GM23338 (cell line): ENCODE results near the gene HGFAC. TPM values are rescaled to one million over a fixed set of nuclear protein-coding genes. Genes with fewer than 3 reads are reported as not detected.

Experiments used
- CREB1 ChIP-seq: fragments of 250-450 bp; sonication (Bioruptor Pico); IDR thresholded peaks from 2 replicates; pipeline ENCODE4 v1.5.0; 2020; ENCODE audit warnings: low read depth, mild to moderate bottlenecking, moderate library complexity
- EZH2 ChIP-seq: fragments of 200-600 bp; sonication (generic); IDR thresholded peaks from one replicate; pipeline ENCODE4 v1.8.0; 2017; ENCODE audit warnings: antibody characterized with exemption, mild to moderate bottlenecking, low read depth; ENCODE audit not compliant: unreplicated experiment
- EZH2phosphoT487 ChIP-seq: fragments of 200-600 bp; sonication (generic); IDR thresholded peaks from one replicate; pipeline ENCODE4 v1.8.1; 2018; ENCODE audit warnings: antibody characterized with exemption; ENCODE audit not compliant: unreplicated experiment
- JUNB ChIP-seq: IDR thresholded peaks from one replicate; pipeline ENCODE4 v1.6.1; 2016; ENCODE audit warnings: antibody characterized with exemption; ENCODE audit not compliant: unreplicated experiment
- NANOG ChIP-seq: IDR thresholded peaks from 2 replicates; pipeline ENCODE4 v1.6.1; 2016; ENCODE audit warnings: antibody characterized with exemption, borderline replicate concordance
- POLR2AphosphoS5 ChIP-seq: IDR thresholded peaks from 2 replicates; pipeline ENCODE4 v1.6.1; 2016; ENCODE audit warnings: antibody characterized with exemption, low read depth
- STAT1 ChIP-seq: IDR thresholded peaks from one replicate; pipeline ENCODE4 v1.6.1; 2016; ENCODE audit warnings: antibody characterized with exemption; ENCODE audit not compliant: unreplicated experiment
- ZNF114 ChIP-seq: fragments of 250-450 bp; sonication (Bioruptor Pico); IDR thresholded peaks from 2 replicates; pipeline ENCODE4 v1.5.0; 2020; ENCODE audit warnings: mild to moderate bottlenecking, moderate library complexity
- ZNF331 ChIP-seq: fragments of 250-450 bp; sonication (Bioruptor Pico); IDR thresholded peaks from 2 replicates; pipeline ENCODE4 v1.5.0; 2020; ENCODE audit warnings: low read depth, mild to moderate bottlenecking, moderate library complexity
- polyA plus RNA-seq: library from polyadenylated mRNA; unstranded; fragments of >200 nt; fragmentation: Nextera tagmentation; extraction: Ambion mirVana; gene quantifications from 2 replicates; pipeline ENCODE4 v1.2.1, GENCODE V29; 2016
- total RNA-seq: library from RNA; depleted of rRNA; stranded (reverse); fragments of >200 nt; shearing (Covaris generic); gene quantifications from 2 replicates; pipeline ENCODE4 v1.2.3, GENCODE V29; 2014
- TF ChIP-seq, protein P1 (sequence below): fragments of 250-450 bp; sonication (Bioruptor Pico); IDR thresholded peaks from 2 replicates; pipeline ENCODE4 v1.5.0; 2020; ENCODE audit warnings: mild to moderate bottlenecking, moderate library complexity
- TF ChIP-seq, protein P2 (sequence below): IDR thresholded peaks from 2 replicates; pipeline ENCODE4 v1.6.1; 2016; ENCODE audit warnings: antibody characterized with exemption
- TF ChIP-seq, protein P3 (sequence below): IDR thresholded peaks from one replicate; pipeline ENCODE4 v1.6.1; 2018; ENCODE audit warnings: antibody characterized with exemption; ENCODE audit not compliant: unreplicated experiment

Gene HGFAC
- total and polyA plus RNA-seq, 2 experiments from 2014 or later: 0.94 TPM; not detected in 1

DNA sequence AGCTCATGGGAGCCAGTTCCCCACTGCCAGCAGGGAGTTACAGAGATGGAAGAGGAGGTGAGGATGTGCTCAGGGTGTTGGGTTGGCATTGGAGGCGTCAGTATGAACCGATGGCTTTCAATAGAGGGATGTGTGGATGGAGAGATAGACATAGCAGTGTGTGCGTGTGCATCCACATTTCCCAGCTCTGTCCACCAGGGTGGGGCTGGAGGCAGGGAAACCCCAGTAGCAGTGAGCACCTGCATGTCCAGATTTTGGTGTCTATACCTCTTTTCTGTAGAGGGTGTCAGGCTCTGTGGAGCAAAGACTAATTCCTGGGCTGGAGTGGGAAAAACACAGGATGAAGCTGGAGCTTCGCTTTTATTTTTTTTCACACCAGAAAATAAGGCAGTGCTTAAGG lies 37.2 kb upstream of the HGFAC start (continued):
- TF ChIP-seq, protein P1, sequence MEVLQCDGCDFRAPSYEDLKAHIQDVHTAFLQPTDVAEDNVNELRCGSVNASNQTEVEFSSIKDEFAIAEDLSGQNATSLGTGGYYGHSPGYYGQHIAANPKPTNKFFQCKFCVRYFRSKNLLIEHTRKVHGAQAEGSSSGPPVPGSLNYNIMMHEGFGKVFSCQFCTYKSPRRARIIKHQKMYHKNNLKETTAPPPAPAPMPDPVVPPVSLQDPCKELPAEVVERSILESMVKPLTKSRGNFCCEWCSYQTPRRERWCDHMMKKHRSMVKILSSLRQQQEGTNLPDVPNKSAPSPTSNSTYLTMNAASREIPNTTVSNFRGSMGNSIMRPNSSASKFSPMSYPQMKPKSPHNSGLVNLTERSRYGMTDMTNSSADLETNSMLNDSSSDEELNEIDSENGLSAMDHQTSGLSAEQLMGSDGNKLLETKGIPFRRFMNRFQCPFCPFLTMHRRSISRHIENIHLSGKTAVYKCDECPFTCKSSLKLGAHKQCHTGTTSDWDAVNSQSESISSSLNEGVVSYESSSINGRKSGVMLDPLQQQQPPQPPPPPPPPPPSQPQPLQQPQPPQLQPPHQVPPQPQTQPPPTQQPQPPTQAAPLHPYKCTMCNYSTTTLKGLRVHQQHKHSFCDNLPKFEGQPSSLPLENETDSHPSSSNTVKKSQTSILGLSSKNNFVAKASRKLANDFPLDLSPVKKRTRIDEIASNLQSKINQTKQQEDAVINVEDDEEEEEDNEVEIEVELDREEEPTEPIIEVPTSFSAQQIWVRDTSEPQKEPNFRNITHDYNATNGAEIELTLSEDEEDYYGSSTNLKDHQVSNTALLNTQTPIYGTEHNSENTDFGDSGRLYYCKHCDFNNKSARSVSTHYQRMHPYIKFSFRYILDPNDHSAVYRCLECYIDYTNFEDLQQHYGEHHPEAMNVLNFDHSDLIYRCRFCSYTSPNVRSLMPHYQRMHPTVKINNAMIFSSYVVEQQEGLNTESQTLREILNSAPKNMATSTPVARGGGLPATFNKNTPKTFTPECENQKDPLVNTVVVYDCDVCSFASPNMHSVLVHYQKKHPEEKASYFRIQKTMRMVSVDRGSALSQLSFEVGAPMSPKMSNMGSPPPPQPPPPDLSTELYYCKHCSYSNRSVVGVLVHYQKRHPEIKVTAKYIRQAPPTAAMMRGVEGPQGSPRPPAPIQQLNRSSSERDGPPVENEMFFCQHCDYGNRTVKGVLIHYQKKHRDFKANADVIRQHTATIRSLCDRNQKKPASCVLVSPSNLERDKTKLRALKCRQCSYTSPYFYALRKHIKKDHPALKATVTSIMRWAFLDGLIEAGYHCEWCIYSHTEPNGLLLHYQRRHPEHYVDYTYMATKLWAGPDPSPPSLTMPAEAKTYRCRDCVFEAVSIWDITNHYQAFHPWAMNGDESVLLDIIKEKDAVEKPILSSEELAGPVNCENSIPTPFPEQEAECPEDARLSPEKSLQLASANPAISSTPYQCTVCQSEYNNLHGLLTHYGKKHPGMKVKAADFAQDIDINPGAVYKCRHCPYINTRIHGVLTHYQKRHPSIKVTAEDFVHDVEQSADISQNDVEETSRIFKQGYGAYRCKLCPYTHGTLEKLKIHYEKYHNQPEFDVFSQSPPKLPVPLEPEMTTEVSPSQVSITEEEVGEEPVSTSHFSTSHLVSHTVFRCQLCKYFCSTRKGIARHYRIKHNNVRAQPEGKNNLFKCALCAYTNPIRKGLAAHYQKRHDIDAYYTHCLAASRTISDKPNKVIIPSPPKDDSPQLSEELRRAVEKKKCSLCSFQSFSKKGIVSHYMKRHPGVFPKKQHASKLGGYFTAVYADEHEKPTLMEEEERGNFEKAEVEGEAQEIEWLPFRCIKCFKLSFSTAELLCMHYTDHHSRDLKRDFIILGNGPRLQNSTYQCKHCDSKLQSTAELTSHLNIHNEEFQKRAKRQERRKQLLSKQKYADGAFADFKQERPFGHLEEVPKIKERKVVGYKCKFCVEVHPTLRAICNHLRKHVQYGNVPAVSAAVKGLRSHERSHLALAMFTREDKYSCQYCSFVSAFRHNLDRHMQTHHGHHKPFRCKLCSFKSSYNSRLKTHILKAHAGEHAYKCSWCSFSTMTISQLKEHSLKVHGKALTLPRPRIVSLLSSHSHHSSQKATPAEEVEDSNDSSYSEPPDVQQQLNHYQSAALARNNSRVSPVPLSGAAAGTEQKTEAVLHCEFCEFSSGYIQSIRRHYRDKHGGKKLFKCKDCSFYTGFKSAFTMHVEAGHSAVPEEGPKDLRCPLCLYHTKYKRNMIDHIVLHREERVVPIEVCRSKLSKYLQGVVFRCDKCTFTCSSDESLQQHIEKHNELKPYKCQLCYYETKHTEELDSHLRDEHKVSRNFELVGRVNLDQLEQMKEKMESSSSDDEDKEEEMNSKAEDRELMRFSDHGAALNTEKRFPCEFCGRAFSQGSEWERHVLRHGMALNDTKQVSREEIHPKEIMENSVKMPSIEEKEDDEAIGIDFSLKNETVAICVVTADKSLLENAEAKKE: no peak
- TF ChIP-seq POLR2AphosphoS5 (no peak), EZH2phosphoT487 (no peak), ZNF331 (CRISPR knock-in tag) (no peak), STAT1 (no peak), CREB1 (CRISPR knock-in tag) (no peak), EZH2 (no peak), ZNF114 (no peak), JUNB (no peak), NANOG (no peak)
- TF ChIP-seq, protein P2, sequence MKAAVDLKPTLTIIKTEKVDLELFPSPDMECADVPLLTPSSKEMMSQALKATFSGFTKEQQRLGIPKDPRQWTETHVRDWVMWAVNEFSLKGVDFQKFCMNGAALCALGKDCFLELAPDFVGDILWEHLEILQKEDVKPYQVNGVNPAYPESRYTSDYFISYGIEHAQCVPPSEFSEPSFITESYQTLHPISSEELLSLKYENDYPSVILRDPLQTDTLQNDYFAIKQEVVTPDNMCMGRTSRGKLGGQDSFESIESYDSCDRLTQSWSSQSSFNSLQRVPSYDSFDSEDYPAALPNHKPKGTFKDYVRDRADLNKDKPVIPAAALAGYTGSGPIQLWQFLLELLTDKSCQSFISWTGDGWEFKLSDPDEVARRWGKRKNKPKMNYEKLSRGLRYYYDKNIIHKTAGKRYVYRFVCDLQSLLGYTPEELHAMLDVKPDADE: no peak
- TF ChIP-seq, protein P3, sequence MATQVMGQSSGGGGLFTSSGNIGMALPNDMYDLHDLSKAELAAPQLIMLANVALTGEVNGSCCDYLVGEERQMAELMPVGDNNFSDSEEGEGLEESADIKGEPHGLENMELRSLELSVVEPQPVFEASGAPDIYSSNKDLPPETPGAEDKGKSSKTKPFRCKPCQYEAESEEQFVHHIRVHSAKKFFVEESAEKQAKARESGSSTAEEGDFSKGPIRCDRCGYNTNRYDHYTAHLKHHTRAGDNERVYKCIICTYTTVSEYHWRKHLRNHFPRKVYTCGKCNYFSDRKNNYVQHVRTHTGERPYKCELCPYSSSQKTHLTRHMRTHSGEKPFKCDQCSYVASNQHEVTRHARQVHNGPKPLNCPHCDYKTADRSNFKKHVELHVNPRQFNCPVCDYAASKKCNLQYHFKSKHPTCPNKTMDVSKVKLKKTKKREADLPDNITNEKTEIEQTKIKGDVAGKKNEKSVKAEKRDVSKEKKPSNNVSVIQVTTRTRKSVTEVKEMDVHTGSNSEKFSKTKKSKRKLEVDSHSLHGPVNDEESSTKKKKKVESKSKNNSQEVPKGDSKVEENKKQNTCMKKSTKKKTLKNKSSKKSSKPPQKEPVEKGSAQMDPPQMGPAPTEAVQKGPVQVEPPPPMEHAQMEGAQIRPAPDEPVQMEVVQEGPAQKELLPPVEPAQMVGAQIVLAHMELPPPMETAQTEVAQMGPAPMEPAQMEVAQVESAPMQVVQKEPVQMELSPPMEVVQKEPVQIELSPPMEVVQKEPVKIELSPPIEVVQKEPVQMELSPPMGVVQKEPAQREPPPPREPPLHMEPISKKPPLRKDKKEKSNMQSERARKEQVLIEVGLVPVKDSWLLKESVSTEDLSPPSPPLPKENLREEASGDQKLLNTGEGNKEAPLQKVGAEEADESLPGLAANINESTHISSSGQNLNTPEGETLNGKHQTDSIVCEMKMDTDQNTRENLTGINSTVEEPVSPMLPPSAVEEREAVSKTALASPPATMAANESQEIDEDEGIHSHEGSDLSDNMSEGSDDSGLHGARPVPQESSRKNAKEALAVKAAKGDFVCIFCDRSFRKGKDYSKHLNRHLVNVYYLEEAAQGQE: no peak
